Liver (tissue), 3 donors: Measurements from ENCODE around the gene NINJ1.

Source experiments
- FOXA1 ChIP-seq: IDR thresholded peaks from 2 replicates; pipeline ENCODE4 v1.6.1; 2016; ENCODE audit warnings: antibody characterized with exemption
- HNF4G ChIP-seq: IDR thresholded peaks from 2 replicates; pipeline ENCODE4 v1.6.1; 2016; ENCODE audit warnings: antibody characterized with exemption
- JUND ChIP-seq, 2 donors: IDR thresholded peaks; 2 replicates each; pipeline ENCODE4 v1.6.1; 2016; ENCODE audit warnings: antibody characterized with exemption in 2 of 2
- RAD21 ChIP-seq, 2 donors: IDR thresholded peaks; 2 replicates each; pipeline ENCODE4 v1.6.1; 2016; ENCODE audit warnings: antibody characterized with exemption in 2 of 2, mild to moderate bottlenecking in 2 of 2
- TAF1 ChIP-seq: conservative IDR thresholded peaks from 2 replicates; pipeline ENCODE4 v1.6.1; 2016; ENCODE audit warnings: antibody characterized with exemption, mild to moderate bottlenecking
- YY1 ChIP-seq: IDR thresholded peaks from 2 replicates; pipeline ENCODE4 v1.6.1; 2016; ENCODE audit warnings: antibody characterized with exemption, mild to moderate bottlenecking
- TF ChIP-seq, protein P1 (sequence below): fragments of 150-350 bp; IDR thresholded peaks from 2 replicates; pipeline ENCODE4 v1.5.1; 2017; ENCODE audit warnings: improper control_type of control experiment, low read depth, low read length; ENCODE audit not compliant: missing input control
- TF ChIP-seq, protein P2 (sequence below): IDR thresholded peaks from 2 replicates; pipeline ENCODE4 v1.6.1; 2016; ENCODE audit warnings: antibody characterized with exemption, mild to moderate bottlenecking
- TF ChIP-seq, protein P3 (sequence below): IDR thresholded peaks from 2 replicates; pipeline ENCODE4 v1.6.1; 2016; ENCODE audit warnings: antibody characterized with exemption
- TF ChIP-seq, protein P4 (sequence below): IDR thresholded peaks from 2 replicates; pipeline ENCODE4 v1.6.1; 2016; ENCODE audit warnings: antibody characterized with exemption
- donor health status: healthy.
- donor health status: healthy.

DNA sequence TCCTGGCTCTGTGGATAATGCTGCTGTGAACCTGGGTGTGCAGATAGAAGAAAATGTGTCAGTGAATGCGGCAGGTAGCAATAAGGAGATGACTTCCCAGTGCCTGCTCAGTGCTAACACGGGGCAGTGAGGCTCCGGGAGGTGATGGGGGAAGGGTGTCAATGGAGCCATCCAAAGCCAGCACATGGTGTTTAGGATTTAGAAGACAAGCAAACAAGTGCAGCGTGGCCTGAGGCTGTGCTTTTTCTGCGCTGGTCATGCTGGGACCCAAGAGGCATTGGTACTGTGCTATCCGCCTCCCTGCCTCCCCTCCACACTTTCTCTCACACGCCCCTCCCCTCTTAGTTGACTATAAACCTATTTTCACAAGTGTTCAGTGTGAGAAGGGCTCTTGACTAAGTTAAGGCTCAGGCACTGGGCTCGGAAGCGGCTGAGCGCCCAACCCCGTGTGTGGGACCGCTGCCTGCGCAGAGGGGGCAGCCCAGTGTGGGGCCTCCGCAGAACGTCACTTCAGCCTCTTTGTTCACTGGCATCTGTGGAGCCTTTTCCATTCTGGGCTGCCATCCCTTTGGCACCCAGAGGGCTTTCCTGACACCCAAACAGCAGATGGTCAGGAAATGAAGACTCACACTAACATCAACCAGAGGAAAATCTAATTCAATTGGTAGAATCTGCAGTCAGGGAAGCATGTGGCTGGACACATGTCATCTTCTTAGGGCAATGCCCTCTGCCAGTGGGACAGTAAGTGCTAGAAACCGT, 21.8 kb upstream of the NINJ1 start:
- TF ChIP-seq YY1, result no peak
- no peak for TF ChIP-seq JUND (IDR thresholded peaks at IDR 0.05)
- TF ChIP-seq, protein P1, sequence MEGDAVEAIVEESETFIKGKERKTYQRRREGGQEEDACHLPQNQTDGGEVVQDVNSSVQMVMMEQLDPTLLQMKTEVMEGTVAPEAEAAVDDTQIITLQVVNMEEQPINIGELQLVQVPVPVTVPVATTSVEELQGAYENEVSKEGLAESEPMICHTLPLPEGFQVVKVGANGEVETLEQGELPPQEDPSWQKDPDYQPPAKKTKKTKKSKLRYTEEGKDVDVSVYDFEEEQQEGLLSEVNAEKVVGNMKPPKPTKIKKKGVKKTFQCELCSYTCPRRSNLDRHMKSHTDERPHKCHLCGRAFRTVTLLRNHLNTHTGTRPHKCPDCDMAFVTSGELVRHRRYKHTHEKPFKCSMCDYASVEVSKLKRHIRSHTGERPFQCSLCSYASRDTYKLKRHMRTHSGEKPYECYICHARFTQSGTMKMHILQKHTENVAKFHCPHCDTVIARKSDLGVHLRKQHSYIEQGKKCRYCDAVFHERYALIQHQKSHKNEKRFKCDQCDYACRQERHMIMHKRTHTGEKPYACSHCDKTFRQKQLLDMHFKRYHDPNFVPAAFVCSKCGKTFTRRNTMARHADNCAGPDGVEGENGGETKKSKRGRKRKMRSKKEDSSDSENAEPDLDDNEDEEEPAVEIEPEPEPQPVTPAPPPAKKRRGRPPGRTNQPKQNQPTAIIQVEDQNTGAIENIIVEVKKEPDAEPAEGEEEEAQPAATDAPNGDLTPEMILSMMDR, result no peak
- TF ChIP-seq, protein P2, sequence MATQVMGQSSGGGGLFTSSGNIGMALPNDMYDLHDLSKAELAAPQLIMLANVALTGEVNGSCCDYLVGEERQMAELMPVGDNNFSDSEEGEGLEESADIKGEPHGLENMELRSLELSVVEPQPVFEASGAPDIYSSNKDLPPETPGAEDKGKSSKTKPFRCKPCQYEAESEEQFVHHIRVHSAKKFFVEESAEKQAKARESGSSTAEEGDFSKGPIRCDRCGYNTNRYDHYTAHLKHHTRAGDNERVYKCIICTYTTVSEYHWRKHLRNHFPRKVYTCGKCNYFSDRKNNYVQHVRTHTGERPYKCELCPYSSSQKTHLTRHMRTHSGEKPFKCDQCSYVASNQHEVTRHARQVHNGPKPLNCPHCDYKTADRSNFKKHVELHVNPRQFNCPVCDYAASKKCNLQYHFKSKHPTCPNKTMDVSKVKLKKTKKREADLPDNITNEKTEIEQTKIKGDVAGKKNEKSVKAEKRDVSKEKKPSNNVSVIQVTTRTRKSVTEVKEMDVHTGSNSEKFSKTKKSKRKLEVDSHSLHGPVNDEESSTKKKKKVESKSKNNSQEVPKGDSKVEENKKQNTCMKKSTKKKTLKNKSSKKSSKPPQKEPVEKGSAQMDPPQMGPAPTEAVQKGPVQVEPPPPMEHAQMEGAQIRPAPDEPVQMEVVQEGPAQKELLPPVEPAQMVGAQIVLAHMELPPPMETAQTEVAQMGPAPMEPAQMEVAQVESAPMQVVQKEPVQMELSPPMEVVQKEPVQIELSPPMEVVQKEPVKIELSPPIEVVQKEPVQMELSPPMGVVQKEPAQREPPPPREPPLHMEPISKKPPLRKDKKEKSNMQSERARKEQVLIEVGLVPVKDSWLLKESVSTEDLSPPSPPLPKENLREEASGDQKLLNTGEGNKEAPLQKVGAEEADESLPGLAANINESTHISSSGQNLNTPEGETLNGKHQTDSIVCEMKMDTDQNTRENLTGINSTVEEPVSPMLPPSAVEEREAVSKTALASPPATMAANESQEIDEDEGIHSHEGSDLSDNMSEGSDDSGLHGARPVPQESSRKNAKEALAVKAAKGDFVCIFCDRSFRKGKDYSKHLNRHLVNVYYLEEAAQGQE, result no peak
- TF ChIP-seq HNF4G, result no peak
- no peak for TF ChIP-seq TAF1
- TF ChIP-seq, protein P3, sequence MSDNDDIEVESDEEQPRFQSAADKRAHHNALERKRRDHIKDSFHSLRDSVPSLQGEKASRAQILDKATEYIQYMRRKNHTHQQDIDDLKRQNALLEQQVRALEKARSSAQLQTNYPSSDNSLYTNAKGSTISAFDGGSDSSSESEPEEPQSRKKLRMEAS, result peak; percentile 75
- TF ChIP-seq FOXA1, result no peak
- peak in 1 of 2 donors; percentile 6 for TF ChIP-seq RAD21 (IDR thresholded peaks at IDR 0.05)
- TF ChIP-seq, protein P4, sequence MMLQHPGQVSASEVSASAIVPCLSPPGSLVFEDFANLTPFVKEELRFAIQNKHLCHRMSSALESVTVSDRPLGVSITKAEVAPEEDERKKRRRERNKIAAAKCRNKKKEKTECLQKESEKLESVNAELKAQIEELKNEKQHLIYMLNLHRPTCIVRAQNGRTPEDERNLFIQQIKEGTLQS, result no peak
